ENCODE data around the gene WASF2. TPM values are rescaled to one million over a fixed set of nuclear protein-coding genes. Genes with fewer than 3 reads are reported as not detected.
"Not testable (repeated sequence)": the region's sequence is repeated elsewhere in the genome, so short reads cannot be mapped to it uniquely, and the experiment has no call there.

Gene WASF2
- total RNA-seq, 6 experiments from 2014 or later: 18.4 to 38.1 (median 26.5) TPM

DNA sequence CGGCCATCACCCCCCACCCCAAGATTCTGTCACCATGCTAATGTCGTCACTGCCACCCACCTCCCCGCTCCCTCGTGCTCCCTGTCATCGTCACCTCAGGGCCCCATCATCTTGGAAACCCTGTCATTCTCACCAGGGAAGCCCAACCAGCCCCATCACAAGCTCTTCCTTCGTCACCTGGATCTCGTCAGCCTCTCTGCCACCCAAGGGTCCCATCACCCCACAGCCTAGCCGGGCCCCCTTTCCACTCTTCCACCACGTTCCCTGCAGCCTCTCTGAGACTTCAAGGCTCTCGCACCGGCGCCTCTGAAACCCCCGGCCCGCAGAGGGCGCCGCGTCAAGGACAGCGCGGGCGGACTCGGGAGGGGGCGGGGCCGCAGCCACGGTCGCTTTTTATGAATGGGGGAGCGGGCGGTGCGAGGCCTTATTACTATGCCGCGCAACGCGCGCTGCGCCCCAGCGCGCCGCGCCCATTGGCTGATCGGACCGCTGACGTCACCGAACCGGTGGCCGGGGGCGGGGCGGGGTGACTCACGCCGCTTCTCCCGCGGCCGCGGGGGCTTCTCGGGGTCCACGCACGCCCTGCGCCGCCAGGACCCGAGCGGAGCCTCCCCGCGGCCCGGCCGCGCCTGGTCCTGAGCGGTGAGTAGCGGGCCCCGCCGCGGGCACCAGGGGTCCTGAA, 97.7 kb downstream of the WASF2 start, which contains the start of gene GPR3:
GPR3 (plus strand) TSS at position 527 of the 682 bp plus-strand sequence. CDS start 1,177 bp downstream, outside the sequence.
- peak; percentile 16 to 44 (median 41) for TF ChIP-seq CTCF (IDR thresholded peaks at IDR 0.05)
- no peak for TF ChIP-seq POLR2A (IDR thresholded peaks at IDR 0.05)

GRCh38 chr1:27391511-27392095, 98.4 kb downstream of the WASF2 start:
- H3K27ac ChIP-seq: peak overlapping the region; percentile 33 to 54 (median 44)
- H3K4me1 ChIP-seq: peaks cover 0 to 6% (median 0%) of the 10 kb centered on the region in 4 donors
- H3K36me3 ChIP-seq: no peaks in the 10 kb centered on the region
- ATAC-seq: peak; percentile 18 to 37 (median 27)
- intact Hi-C loops (cut with DNase I): loop anchor here in 1 of 2 donors (5.0 kb wide), 2 partner anchors 34 to 89 kb away; no protein-coding TSS in a partner anchor
- H3K9me3 ChIP-seq: no peaks in the 10 kb centered on the region
- H3K27me3 ChIP-seq: no peaks in the 10 kb centered on the region
- no peak overlapping the region for H3K4me3 ChIP-seq
- DNase-seq: peak in 1 of 3 donors; percentile 68
- 8% methylated on average over 6 of the region's 13 CpGs for WGBS (ENCODE audit: insufficient coverage, low coverage, low lambda C conversion rate, missing lambda C conversion rate)
- TF ChIP-seq POLR2A (IDR thresholded peaks at IDR 0.05) (no peak), CTCF (IDR thresholded peaks at IDR 0.05) (no peak)

More for the DNA sequence above, 97.7 kb downstream of the WASF2 start, which contains the start of gene GPR3:
- peak; percentile 78 to 88 (median 78) for DNase-seq
- ATAC-seq: peak; percentile 75 to 81 (median 75)
- H3K4me3 ChIP-seq: peak within 1 kb of the TSS; percentile 38 to 41 (median 40)
- peak within 1 kb of the TSS in 2 of 3 donors; percentile 33 to 44 for H3K27ac ChIP-seq
- H3K27me3 ChIP-seq: no peaks in the 10 kb centered on the region
- WGBS (ENCODE audit: insufficient coverage, low coverage, low lambda C conversion rate, missing lambda C conversion rate): 3% methylated on average over 18 of the region's 69 CpGs
- no peaks in the 10 kb centered on the region for H3K36me3 ChIP-seq
- intact Hi-C loops (cut with DNase I): loop anchor here in 1 of 2 donors (5.0 kb wide), 2 partner anchors 35 to 90 kb away; no protein-coding TSS in a partner anchor
- H3K9me3 ChIP-seq: no peaks in the 10 kb centered on the region
- H3K4me1 ChIP-seq: peaks cover 0 to 6% (median 0%) of the 10 kb centered on the region in 4 donors

- peak in 2 of 3 donors; percentile 72 to 78 for DNase-seq
- H3K9me3 ChIP-seq: no peaks in the 10 kb centered on the region
- WGBS (ENCODE audit: insufficient coverage, low coverage, low lambda C conversion rate, missing lambda C conversion rate): 39% methylated on average over 4 of the region's 5 CpGs
- H3K4me3 ChIP-seq: no peak overlapping the region
- ATAC-seq: peak; percentile 65 to 77 (median 70)
- intact Hi-C loops (cut with DNase I): no loop called here
- H3K27ac ChIP-seq: no peak overlapping the region
- peak; percentile 70 to 85 (median 76) for TF ChIP-seq CTCF (IDR thresholded peaks at IDR 0.05)
- TF ChIP-seq POLR2A (IDR thresholded peaks at IDR 0.05): no peak
- H3K4me1 ChIP-seq: peaks cover 0 to 6% (median 0%) of the 10 kb centered on the region in 4 donors
- no peaks in the 10 kb centered on the region for H3K27me3 ChIP-seq
- H3K36me3 ChIP-seq: no peaks in the 10 kb centered on the region
These were observed 101.5 kb downstream of the WASF2 start for GRCh38 chr1:27388337-27389005.

- not testable (repeated sequence) for H3K27ac ChIP-seq
- 81% methylated on average over 3 of the region's 3 CpGs for WGBS (ENCODE audit: insufficient coverage, low coverage, low lambda C conversion rate, missing lambda C conversion rate)
These were observed 105.2 kb downstream of the WASF2 start for GRCh38 chr1:27384797-27385196.

More at GRCh38 chr1:27384797-27385196, 105.2 kb downstream of the WASF2 start:
- H3K4me1 ChIP-seq; H3K27me3 ChIP-seq; intact Hi-C loops (cut with DNase I); DNase-seq; H3K36me3 ChIP-seq; H3K4me3 ChIP-seq; ATAC-seq; H3K9me3 ChIP-seq: not testable (repeated sequence)

Measured in right lobe of liver (tissue), 6 donors.